IPS-NIHi7 (cell line): ENCODE results near the gene DLGAP4.

ENCODE experiments used
- DNase-seq: peaks from one replicate; pipeline ENCODE4 v3.0.0; 2012; ENCODE audit warnings: mixed read lengths; ENCODE audit errors: extremely low spot score

The DLGAP4 gene

DNA sequence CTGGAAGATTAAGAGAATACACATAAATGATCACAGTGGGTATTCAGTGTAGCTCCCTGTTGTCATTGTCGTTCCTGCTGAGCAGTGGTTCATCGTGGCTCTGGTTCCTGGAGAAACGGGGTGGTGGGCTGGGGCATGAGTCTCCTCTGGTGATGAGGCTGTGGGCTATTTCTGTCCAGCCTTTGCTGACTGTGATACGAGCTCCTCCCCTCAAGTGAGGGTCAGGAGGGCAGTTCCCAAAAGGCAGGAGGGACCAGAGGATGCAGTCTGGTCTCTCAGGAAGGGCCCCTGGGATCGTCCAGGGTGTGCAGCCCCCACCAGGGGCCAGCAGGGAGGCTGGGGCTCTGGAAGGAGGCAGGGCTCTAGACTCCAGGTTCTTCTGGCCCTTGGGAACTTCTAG, 31.1 kb upstream of the DLGAP4 start:
- DNase-seq = peak; percentile 2

DNA sequence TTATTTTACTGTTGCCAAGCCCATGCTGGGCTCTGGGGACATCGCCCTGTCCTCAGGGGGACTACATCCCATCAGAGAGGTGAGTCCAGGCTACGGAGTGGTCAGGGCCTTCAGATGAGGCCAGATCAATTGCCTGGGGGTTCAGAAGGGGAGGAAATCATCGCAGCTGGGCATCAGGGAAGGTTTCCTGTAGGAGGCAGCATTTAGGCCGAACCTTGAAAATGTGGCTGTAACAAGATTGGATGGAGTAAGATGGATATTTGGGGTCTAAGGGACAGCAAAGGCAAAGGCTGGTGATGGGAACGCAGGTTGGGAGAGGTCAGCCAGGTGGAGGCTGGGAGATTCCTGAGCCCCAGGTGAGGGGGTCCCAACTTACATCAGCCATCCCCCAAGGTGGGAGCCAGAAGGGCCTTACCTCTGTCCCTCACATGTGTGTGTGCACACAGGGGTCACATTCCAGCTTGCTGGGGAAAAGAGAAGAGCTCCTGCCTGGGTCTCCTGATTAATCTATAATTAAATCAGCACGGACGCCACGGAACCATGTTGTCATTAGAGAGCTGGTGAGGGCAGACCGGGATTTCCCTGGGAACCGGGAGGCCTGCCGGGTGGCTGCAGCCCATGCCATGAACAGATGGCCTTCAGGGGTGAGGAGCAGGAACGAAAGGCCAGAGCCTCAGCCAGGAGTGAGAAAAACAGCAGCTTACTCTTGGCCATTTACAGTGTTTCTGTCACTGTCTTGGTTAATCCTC, 30.5 kb upstream of the DLGAP4 start:
- DNase-seq = peak; percentile 9

DNA sequence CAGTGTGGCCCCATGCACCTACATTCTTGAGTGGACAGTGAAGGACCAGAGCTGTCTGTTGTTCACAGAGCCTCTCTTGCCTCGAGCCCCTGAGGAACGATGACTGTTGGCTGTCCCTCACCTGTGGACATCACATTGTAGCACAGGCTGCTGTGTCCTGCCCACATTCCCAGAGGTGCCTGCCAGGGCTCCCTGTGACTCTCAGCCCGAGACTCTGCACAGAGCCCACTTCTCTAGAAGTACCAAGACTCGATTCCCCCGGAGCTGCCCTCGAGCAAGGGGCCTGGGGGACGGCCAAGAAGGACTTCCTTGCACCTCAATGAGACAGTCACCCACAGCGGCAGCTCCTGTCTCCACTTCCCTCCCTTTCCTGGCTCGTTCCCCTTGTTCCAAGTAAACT, 28.6 kb upstream of the DLGAP4 start:
- DNase-seq = peak; percentile 6

DNA sequence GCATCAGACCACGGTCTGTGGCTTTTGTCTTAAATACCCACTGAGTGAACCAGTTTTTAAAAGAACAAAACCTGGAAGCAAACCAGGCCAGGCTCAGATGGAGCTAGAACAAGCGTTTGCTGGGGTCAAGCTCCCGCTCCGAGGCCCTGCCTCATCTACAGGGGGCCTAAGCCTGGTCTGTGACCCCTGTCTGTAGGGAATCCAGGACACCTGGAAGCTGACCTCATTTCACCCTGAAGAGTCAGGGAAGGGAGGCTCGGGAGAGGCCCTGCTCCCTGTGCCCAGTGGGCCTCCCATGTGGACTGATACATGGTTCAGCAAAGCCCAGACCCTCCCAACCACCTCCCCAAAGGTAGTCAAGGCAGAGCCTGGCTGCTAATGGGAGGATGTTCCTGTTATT, 26.8 kb upstream of the DLGAP4 start:
- DNase-seq = peak; percentile 5

DNA sequence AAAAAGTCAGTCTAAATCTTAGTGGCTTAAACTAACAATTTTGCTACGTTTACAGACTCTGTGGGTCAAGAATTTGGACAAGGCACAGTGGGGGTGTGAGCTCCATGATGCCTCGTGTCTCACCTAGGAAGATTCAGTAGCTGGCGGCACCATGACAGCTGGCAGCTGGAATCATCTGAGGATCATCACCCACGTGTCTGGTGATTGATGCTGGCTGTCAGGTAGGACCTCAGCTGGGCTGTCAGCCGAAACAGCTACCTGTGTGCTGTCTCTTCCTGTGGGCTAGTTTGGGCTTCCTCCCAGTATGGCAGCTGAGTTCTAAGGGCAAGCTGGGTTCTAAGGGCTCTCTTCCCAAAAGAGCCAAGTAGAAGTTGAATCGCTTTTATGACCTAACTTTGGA, 26.4 kb upstream of the DLGAP4 start:
- DNase-seq = no peak

DNA sequence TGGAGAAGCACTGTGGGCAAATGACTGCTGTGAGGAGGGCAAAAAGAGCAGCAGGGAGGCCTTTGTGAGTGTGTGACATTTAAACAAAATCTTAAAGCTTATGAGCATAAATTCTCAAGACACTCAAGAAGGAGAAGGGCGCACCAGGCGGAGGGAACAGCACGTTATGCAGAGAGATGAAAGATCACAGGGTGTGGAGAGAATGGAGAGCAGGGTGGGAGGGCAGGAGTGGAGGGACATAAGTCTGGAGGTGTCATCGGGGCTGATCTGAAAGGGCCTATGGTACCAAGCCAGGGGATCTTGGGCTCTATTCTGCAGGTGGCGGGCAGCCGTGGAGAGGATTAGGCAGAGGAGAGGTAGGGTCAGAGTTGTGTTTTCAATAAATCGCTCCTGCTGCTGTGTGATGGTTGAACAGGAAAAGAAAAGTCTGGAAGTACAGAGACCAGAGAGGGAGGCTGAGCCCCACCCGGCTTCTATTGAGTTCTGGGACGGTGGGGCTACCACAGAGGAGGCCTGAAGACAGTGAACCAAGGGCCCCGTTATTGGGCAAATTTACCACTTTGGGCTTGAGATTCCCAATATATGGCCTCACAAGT, 24.3 kb upstream of the DLGAP4 start:
- DNase-seq = peak; percentile 5

DNA sequence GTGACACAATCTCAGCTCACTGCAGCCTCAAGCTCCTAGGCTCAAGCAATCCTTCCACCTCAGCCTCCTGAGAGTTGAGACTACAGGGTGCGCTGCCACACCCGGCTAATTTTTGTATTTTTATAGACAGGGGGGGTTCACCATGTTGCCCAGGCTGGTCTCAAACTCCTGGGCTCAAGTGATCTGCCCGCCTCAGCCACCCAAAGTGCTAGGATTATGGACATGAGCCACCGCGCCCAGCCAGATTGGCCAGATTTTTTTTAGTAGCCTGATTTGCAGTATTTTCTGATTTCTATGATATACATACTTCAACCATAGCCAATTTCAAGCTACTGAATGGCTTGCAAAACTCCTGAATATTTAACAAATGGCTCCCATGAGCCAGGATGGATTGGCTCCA, 21.4 kb upstream of the DLGAP4 start:
- no peak for DNase-seq

DNA sequence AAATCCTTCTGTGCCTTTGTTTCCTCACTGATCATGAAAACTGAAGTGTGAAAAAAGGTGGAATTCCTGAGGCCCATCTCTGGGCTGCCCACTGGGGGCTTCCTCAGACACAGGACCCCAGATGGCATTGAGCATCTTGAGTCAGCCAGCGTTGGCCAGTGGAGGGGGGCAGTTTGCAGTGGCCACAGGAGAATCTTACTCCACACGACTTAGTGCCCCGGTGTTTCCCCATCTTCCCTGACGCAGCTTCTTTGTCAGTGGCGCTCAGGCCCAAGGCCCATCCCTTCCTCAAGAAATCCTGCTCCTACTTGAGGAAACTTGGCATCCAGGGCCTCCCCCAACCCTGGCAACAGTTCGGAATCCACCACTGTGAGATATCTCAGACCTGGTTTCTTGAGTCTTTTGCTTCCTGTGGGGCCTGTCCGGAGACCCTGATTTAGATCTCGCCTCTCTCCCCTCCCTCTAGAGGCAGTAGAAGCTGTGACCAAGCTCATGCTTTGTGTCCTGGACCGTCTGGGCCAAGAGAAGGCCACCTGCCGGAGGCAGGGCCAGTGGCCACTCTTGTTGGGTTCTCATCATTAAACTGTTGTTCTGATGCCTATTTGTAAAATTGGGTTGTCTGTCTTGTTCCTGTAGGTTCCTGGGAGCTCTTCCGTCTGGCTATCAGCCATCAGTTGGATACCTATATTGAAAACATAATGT, 20.2 kb upstream of the DLGAP4 start:
- DNase-seq = peak; percentile 17

DNA sequence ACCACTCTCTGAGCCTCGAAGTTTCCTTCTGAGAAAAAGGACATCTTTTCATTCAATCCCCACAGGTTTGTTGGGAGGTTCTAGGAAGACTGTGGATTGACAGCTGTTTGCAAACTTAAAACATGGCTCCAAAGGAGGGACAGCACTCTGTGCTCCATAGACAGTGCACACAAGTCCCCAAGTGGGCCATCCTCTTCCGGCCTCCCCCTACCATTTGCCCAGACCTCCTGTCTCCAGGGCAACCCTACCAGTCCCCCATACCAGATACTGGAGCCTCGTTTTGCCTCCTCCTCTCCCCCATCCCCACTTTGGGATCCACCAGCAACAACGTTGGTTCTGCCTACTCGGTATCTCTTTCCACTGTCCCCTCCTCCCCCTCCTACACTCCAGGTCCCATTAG, 8.5 kb upstream of the DLGAP4 start:
- DNase-seq = no peak

DNA sequence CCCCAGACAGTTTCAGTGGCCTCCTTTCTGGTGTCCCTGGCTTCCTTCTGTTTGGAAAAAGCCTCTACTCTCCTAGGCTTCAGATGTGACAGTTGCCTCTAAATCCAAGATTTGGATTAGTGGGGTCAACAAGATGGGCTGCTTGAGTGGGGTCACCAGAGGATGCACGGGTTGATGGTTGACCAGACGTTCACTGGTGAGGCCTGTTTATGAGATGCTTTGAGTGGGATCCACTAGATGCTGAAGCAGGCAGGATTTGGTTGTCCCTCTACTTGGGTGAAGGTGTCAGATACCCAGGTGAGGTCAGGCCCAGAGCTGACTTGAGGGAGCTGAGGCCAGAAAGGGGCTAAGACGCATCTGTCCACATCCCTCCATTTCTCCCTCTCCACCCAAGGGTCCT, 8.1 kb upstream of the DLGAP4 start:
- no peak for DNase-seq

DNA sequence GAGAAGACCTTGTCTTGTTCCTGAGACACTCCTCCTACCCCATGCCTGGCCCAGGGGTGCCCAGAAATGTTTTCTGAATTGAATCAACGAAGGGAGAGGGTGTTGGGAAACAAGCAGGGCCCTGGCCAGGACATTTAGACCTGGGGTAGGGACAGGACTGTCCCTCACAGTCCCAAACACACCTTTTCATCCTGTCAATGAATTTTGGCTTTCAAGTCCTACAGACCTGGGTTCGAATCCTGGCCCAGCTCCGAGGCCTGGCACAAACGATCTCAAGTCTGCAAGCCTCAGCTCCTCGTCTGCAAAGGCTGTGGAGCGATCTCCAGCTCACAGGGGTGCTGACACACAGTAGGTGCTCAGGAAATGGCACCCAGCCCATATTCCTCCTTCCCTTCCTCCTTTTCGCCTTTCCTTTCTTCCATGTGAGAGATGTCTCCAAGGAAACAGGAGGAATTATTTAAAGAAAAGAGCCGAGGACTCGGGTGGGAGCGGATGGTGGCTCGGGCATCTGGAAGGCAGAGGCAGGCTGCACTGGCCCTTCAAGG, 7.3 kb upstream of the DLGAP4 start:
- no peak for DNase-seq

DNA sequence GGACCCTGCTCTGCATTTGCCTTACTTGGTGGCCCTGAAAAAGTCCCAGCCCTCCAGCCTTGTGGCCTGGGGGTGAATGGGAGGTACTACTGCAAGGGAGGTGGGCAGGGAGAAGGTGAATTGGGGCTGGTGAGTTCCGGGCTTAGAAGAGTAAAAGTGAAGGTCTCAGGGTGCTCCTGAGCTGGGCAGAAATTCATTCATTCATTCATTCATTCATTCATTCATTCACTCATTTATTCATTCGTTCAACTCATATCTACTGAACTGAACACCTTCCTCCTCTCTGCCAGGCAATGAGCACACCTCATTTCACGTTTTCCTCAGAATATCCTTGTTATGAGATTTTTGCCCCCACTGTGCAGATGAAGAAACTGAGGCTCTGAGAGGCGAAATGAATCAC, 6.7 kb upstream of the DLGAP4 start:
- no peak for DNase-seq

DNA sequence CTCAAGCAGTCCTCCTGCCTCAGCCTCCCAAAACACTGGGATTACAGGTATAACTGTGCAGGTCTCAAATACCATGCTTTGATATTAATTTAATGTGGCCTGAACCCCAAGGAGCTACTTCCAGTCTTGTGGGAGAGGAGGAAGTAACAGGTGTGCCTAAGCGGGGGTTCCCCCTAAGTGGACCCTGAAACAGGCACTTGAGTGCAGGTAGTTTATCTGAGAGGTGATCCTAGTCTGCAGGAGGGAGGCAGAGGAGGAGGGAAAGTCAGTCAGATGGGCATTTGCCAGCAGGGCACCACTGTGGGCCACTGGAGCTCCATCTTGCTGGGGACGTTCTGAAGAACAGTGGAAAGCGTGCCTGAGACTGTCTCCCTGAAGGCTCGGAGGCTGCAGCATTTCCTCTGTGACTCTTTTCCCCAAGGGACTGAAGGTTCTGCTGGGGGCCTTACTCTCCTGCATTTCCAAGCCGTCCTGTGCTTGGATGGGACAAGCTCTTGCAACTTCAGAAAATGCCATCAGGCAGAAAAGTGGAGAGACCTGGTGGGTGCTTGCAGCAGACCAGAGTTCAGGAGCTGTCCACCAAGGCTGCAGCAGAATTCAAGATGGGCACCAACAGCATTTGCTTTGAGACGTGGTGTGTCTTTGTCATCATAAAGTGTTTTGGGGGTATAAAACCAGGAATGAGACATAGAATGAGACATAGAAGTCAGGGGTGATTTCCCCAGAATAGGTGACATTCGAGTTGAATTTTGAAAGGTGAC, 4.6 kb upstream of the DLGAP4 start:
- no peak for DNase-seq

DNA sequence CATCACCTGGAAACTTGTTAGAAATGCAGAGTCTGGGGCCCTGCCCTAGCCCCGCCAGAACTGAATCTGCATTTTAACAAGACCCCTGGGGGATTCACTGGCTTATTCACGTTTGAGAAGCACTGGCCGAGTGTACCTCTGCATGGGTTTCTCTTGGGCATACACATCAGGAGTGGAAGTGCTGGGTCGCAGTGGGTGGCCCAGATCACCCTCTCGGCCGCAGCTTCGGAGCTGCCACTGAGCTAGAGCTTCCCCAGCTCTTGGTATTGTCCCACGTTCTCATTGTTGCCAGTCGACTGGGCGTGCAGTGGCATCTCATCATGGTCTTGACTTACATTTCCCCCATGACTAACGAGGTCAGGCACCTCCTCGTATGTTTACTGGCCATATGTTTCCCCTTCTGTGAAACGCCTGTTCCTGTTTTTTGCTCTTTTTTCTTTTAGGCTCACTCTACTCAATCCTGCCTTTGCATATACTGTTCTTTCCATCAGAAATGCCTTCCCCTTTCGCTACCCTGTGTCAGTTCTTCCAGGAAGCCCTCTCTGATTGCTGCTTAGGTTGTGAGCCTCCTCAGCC, 3.0 kb upstream of the DLGAP4 start:
- DNase-seq = no peak

DNA sequence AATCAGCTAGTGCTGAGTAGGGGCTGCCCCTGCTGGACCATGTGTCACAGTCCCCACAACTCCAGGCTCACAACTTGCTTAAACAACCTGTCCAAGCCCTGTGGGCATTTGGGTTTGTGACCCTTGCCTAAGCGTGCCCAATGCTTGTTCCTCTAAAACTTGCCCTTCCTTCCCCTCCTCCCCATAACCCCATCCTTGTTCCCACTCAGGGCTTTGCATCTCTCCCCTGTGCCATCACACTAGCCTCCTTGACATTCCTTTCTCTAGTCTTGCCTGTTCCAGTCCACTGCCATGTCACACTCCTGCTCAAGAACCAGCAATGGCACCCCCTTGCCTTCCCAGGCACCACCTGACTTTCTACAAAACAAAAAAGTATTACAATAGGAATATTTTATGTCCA, 2.3 kb upstream of the DLGAP4 start:
- no peak for DNase-seq

DNA sequence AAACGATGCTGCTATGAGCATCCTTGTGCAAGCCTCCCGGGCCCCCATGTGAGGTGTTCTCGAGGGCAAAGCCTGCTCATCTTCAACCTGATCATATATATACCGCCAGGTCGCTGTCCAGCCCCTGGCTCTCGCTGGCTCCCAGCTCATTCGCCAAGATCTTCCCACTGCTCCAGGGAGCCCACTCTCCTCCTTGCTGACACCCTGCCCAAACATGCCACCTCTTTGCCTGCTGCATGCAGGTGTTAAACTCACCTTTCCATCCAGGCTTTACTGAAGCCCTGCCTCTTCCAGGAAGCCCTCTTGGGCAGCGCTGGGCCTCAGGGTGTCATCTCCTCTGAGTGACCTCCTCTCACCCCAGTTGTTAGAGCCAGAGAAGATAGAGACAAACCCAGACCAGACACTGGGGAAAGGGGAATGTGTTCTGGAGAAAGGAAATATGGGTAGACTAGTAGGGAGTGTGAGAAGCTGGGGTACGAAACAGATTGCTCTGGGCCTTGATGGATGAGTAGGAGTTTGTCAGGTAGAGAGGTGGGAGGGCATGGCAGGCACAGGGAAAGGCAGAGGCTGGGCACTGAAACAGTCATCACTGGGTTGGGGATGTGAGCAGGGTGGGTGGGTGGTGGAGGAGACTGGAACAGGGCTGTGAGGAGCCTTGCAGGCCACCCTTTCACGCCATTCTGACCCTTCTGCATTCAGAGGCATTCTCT, 1.2 kb upstream of the DLGAP4 start:
- DNase-seq = no peak

DNA sequence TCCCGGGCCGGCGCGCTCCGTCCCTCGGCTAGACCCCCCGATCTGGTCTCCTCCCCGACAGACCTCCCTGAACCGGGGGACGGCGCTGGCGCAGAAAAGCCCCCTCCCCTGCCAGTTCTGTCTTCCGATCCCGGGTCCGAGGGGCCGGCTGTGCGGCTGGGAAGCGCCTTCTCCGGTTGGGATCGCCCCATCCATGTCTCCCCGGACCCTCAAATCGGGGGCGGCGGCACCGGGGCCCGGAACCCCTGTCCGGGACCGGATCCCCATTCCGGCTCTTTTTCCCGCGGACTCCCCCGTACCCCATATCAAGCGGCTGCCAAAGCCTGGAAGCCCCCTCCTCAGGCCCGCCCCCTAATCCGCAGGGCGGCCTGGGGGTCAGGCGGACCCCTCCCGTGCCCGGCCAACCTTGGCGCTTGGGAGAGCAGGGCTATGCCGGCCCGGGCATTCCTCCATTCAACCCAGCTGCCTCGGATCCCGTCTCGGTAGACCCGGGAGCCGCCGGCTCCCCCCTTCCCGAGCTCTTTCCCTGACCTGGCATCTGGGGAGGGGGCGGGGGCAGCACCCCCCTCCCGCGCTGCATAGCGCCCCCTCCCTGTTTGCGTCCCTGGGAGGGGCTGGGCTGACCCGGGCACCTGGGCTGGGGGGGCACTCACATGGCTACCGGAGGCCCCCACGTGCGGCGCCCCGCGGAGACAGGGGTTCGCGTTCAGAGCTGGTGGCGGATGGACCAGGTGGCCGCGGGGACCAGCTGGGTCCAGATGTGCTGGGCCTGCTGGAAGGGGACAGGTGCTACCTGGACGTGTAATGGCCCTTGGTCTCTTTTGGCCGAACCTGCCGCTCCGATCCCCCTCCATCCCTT, 643 bp downstream of the DLGAP4 start:
- DNase-seq = no peak

DNA sequence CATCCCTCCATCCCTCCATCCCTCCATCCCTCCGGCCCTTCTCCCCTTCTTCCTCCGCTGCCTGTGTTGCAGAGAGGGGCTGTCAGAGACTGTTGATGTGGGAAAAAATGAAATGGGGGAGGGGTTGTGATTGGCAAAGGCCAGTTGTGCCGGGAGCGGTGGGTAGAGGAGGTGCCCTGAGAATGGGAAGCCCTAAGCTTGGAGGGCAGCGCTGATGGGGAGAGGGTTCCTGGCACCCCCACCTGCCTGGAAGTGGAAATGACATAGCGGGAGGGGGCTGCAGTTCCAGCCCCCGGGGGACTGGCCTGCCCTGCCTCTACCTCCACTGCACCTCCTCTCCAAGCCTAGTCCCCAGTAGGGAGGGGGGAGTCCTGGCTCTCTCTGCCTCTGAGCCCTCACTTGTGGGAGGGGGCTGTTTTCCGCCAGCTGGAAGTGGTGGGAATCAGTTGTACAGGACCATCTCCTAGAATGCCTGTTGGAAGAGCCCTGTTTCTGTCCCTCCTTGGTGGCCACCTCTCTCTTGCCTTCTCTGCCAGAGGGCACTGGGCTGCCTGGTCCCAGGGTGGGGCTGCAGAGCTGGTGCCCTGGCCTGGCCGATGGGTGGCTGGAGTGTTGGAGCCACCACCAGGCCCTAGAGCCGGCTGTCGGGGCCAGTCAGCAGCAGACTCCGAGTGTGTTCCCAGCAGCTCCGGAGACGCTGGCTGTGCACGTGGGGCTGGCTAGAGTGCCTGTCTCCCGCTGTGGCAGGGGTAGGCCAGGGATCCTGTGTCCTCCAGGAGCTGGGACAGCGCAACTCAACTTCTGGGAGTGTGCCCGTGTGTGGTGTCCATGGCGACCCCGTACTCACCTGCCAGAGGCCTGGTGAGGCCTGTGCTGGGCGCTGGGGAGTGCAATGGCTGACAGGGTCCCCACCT, 1.5 kb downstream of the DLGAP4 start:
- DNase-seq = no peak

DNA sequence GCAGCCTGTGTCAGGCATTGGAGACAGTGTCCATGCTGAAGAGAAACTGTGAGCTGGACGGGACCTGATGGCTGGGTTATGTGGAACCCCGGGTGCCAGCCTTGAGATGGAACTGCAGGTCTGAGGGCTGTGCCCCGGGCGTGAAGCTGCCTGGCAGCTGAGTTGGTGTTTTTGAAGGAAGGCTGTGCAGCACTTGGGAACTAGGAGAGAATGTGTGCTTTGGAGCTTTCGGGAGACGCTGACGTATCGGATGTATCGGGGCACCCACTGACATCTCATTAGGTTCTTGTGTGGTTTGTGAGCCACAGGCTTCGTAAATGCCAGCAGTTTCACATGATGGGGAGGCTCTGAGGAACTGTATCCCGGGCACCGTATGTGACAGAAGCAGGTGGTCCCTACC, 2.2 kb downstream of the DLGAP4 start:
- DNase-seq = no peak
